SK-N-SH (cell line): ENCODE results near the gene KRTAP10-8.

Source experiments
- CHD2 ChIP-seq: fragments of 150-350 bp; IDR thresholded peaks from 2 replicates; pipeline ENCODE4 v1.6.1; 2018; ENCODE audit warnings: low read length; ENCODE audit not compliant: partially characterized antibody
- EP300 ChIP-seq, 2 experiments: IDR thresholded peaks; 2 replicates each; pipeline versions ENCODE4 v1.4.0 to v1.6.1; 2012; ENCODE audit warnings: borderline replicate concordance in 1 of 2, low read depth in 1 of 2, low read length in 1 of 2
- EZH2phosphoT487 ChIP-seq: fragments of 200-600 bp; sonication (generic); IDR thresholded peaks from 2 replicates; pipeline ENCODE4 v1.6.1; 2017; ENCODE audit warnings: low read depth, mixed run types, mild to moderate bottlenecking, antibody characterized with exemption, moderate library complexity, borderline replicate concordance
- GABPA ChIP-seq: IDR thresholded peaks from 2 replicates; pipeline ENCODE4 v1.4.0; 2012; ENCODE audit warnings: low read depth, mild to moderate bottlenecking
- POLR2AphosphoS5 ChIP-seq: IDR thresholded peaks from 2 replicates; pipeline ENCODE4 v1.6.1; 2012; ENCODE audit warnings: low read depth, low read length
- RAD21 ChIP-seq: IDR thresholded peaks from 2 replicates; pipeline ENCODE4 v1.6.1; 2012; ENCODE audit warnings: mild to moderate bottlenecking, low read length
- RFX5 ChIP-seq: IDR thresholded peaks from 2 replicates; pipeline ENCODE4 v1.6.1; 2012; ENCODE audit warnings: mild to moderate bottlenecking, improper control_type of control experiment, low read length
- TEAD4 ChIP-seq: IDR thresholded peaks from 2 replicates; pipeline ENCODE4 v1.4.0; 2012; ENCODE audit warnings: mild to moderate bottlenecking, borderline replicate concordance; ENCODE audit not compliant: insufficient read depth
- YY1 ChIP-seq: IDR thresholded peaks from 2 replicates; pipeline ENCODE4 v1.4.0; 2012; ENCODE audit warnings: low read depth, mild to moderate bottlenecking
- TF ChIP-seq, protein P1 (sequence below): fragments of 200-600 bp; sonication (generic); IDR thresholded peaks from 2 replicates; pipeline ENCODE4 v1.6.1; 2017; ENCODE audit warnings: antibody characterized with exemption, mild to moderate bottlenecking, moderate library complexity
- TF ChIP-seq, protein P2 (sequence below): fragments of 150-350 bp; IDR thresholded peaks from 2 replicates; pipeline ENCODE4 v1.6.1; 2016; ENCODE audit warnings: mild to moderate bottlenecking, low read depth, low read length

DNA sequence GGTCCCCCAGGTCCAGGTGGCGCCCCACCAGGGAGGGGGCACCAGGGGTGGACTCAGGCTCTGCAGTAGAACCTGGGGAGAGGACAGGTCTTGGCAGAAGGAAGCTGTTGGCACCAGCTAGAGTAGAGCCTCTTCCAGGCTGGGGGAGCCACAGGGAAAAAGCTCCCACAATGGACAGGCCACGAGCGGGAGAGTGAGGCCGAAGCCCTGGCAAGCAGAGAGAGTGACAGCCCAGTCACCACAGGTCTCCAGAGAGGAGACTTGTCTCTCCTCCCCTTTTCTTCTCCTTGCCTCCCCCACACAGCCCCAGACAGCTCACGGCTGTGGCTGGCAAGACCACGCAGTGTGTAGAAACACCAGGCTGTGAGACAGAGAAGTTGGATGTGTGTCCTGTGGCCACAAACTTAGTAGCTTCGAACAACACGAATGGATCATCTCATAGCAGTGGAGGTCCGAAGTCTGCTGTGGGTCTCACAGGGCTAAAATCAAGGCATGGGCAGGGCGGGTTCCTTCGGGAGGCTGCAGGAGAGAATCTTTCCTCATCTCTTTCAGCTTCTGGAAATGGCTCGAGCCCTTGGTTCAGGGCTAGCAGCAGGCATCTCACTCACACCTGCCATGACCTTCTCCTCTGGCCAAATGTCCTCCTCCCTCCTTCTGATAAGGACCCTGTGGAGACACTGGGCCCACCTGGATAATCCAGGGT is 39.2 kb downstream of the KRTAP10-8 start:
- TF ChIP-seq YY1 (no peak), GABPA (no peak), RAD21 (no peak), POLR2AphosphoS5 (no peak), RFX5 (no peak), TEAD4 (no peak), EZH2phosphoT487 (no peak), CHD2 (no peak), EP300 (IDR thresholded peaks at IDR 0.05; ENCODE audit: borderline replicate concordance in 1 of 2, low read depth in 1 of 2, low read length in 1 of 2) (no peak)
- TF ChIP-seq, protein P1, sequence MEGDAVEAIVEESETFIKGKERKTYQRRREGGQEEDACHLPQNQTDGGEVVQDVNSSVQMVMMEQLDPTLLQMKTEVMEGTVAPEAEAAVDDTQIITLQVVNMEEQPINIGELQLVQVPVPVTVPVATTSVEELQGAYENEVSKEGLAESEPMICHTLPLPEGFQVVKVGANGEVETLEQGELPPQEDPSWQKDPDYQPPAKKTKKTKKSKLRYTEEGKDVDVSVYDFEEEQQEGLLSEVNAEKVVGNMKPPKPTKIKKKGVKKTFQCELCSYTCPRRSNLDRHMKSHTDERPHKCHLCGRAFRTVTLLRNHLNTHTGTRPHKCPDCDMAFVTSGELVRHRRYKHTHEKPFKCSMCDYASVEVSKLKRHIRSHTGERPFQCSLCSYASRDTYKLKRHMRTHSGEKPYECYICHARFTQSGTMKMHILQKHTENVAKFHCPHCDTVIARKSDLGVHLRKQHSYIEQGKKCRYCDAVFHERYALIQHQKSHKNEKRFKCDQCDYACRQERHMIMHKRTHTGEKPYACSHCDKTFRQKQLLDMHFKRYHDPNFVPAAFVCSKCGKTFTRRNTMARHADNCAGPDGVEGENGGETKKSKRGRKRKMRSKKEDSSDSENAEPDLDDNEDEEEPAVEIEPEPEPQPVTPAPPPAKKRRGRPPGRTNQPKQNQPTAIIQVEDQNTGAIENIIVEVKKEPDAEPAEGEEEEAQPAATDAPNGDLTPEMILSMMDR = no peak
- TF ChIP-seq, protein P2, sequence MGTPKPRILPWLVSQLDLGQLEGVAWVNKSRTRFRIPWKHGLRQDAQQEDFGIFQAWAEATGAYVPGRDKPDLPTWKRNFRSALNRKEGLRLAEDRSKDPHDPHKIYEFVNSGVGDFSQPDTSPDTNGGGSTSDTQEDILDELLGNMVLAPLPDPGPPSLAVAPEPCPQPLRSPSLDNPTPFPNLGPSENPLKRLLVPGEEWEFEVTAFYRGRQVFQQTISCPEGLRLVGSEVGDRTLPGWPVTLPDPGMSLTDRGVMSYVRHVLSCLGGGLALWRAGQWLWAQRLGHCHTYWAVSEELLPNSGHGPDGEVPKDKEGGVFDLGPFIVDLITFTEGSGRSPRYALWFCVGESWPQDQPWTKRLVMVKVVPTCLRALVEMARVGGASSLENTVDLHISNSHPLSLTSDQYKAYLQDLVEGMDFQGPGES = no peak
